Stimulated activated CD4-positive, alpha-beta T cell treated with anti-CD3 and anti-CD28 coated beads, Interleukin-2, amount 100 ng/mL, for 24 hours (primary cell): Measurements from ENCODE around the gene ANKRD44.
"Not testable (repeated sequence)": the region's sequence is repeated elsewhere in the genome, so short reads cannot be mapped to it uniquely, and the experiment has no call there.

Source experiments
- DNase-seq, 2 donors: peaks; one replicate each; pipeline ENCODE4 v3.0.0-alpha.2; 2020

The ANKRD44 gene

DNA sequence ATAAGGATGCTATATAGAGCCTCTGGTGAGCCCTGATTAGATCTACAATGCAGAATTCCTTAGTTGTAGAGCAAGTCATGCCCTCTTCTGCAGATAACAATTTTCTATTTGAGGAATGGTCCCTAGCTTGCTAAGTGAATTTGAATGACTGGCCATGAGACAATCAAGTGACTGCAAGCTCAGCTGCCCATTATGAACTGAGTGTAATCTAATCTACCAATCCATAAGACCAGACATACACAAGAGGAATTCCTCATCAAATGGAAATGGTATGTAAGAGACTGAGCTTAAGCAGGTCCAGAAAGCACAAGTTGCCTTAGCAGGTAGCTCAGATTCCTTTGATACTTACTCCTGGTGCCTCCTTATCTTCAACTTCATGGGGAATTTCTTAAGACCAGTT lies 4.8 kb upstream of the ANKRD44 start:
- DNase-seq = no peak

DNA sequence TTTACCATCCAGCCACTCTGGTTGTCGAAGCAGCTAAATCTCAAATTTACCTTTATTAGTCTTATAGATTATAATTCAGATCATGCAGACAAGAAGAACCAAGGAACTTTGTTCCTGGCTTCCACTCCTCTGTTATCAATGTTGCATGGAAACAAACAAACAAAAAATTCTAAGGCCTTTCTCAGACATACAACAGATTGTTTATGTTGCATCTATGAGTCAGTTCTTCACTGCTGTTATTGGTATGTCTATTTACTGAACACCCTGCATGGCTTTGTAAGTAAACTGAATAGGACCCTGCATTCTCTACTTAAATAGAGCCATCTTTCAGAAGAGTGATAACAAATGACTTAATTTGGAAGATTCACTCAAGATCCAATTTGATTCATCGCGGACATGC lies 1.6 kb upstream of the ANKRD44 start:
- no peak for DNase-seq

DNA sequence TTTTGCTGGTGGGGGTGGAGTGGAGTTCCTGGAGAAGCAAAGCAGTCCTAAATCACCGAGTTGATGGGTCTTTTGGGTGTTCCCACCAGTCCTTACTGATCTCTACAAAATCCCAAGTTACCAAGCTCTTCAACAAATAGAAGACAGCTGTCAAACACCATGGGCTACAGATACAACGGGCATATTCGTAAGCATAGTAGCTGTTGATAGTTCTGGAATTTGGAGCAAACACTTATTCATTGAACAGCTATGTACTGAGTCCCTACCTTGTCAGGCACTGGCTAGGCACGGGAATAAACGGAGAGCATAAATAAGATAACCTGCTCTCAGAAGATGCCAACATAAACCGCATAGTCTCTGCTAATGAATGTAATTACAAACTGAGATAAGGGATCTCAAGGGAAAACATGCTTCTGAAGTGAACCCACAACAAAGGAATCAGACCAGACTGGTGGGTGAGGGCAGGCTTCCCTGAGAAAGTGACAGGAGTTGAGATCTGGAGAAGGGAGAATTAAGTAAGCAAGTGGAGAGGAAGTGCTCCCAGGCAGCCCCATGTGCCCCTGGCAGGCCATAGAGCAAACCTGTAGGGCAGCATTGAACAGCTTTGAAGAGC lies 947 bp upstream of the ANKRD44 start:
- DNase-seq = no peak

DNA sequence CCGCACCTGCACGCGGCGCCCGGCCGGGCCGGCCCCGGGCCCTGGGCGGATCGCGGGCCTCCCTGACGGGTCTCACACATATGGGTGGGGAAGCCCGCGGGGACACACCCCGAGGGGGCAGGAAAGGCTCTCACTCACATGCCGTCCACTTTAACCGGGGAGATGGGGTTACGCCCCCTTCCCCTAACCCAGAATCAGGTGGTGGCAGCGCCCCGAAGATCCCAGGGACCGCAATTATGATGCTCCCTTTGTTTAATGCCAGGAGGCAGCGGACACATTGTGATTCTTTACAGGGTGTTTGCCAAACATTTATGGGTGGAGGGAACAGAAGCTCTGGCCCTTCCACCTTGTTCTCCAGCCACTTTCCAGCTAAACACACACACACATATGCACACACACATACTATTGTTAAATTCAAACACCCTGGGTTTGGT lies 424 bp upstream of the ANKRD44 start:
- DNase-seq = no peak

DNA sequence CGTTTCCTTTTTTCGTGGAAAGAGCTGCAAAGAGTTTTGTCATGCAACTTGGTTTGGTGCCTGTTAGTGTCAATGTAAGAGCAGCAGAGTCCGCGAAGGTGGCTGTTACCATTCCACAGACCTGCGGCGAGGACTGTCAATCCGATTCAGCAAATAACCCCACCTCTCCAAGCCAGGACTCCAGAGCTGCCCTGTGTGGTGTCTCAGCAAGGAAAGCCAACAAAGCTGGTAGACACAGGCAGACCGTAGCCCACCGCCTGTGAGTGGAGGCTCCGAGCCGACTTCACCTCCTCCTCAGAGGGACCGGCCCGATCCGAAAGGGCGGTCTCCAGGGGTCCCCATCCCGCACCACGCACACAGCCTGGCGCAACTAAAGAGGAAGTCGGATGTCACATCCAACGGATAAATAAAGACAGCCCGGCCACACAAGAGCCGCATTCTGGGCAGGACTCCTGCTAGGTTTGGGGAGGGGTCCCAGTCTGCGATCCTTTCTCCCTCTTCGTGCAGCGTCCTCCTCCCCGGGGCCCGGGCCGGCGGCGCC lies 819 bp downstream of the ANKRD44 start:
- peak; percentile 44 to 50 for DNase-seq

DNA sequence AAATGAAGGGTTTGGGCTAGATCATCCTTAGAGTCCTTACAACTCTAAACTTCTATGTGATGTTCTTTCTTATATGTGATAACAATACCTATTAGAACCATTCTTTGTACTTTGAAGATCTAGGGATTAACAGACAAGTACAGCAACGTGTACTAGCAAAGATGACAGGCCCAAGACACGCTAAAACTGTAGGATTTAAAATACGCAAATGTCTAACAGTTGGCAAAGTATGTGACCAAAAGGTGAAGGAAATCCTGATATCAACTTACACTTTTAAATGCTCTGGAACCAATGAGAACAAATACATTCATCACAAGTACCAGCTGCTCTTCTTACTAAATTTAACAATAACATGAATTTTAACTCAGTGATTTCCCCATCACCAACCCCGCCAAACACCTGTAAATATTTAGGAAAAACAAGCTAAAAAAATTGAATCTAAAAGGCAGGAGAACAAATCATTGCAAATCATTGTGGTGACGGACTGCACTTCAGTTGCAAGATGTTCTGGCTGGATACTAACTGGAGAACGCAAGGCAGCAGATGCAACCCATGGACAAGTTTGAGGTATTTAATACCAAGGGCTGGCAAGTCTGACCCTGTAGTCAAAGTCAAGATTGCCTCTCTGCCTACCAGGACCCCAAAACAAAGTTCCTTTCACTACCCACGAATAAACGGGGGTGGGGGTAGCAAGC lies 1.4 kb downstream of the ANKRD44 start:
- no peak for DNase-seq

DNA sequence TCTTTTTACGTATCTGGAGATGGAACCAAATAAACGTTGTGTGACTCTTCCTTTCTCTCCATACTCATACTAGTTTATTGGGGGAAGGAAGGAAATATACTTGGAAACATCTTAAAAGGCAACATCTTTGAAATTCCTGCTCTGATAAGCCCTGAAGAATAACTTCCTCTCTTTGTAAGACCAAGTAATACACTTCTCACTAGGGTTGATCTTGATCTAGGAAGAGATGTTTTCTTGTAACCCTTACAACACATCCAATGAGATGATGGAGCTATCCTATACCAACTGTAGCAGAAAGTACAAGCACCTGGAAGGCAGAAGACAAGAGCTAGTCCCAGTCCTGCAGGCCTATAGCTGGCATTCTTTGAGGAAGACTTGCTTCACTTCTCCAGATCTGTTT lies 2.0 kb downstream of the ANKRD44 start:
- DNase-seq = no peak

DNA sequence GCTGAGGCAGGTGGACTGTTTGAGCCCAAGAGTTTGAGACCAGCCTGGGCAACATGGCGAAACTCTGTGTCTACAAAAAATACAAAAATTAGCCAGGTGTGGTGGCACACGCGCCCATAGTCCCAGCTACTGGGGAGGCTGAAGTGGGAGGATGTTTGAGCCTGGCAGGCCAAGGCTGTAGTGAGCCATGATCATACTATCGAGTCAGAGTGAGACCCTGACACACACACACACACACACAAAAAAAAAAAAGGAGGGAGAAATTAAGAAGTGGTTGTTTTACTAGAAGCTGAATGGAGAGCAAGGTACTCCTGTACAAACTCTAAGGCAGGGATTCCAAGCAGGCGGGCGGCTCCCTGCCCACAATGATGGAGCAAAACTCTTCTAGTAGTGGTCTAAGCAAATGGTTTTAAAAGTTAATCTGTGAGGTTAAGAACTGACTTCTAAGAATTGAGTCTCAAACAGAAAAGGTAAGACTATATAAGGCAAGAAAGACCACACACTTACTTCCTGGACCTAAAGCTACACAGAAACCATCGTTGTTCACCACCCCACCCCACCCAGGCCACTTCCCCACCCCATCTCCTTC lies 2.6 kb downstream of the ANKRD44 start:
- peak in 1 of 2 donors; percentile 49 for DNase-seq

DNA sequence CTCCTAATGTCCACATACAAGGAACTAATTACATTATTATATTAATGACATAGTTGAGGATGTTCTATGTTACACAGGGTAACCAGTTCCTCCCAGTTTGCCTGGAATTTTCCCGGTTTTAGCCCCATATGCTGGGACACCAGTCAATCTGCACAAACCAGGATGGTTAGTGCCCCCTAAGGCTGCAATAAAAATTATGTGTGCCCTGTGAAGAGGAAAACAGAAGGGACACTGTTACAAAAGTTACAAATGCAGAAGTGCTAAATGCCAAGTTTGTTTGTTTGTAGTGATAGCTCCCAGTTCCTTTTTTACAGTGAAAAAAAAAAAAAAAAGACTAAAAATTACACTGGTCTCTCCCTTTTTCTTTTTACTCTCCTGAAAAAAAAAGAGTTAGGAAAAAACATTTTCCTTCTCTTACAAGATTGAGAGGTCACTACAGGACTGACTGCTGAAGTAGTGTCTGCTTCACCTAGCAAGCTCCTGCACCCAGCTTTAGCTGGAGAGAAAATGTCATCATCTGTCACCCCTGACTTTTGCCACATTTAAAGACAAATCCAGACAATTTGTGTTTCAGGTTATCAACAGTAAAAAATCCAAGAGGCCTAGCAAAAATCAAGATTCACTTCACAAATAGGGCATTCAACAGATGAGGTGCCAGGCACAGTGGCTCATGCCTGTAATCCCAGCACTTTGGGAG lies 3.2 kb downstream of the ANKRD44 start:
- DNase-seq = no peak

DNA sequence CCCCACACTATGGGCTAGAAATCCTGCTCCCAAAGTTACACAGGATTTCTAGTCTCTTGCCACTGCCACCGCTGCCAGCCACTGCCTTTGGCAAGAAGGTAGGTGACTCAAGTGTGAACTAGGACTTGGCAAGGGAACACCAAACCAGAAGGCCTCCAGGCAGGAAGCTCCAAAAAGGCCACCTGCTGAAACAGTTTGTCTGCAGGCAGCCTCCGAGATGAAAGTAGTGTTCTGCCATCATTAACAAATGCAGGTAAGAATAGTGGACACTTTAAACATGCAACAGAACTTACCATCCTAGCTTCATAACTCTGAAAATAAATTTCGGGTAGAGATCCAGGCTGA lies 3.9 kb downstream of the ANKRD44 start:
- DNase-seq = peak in 1 of 2 donors; percentile 37

DNA sequence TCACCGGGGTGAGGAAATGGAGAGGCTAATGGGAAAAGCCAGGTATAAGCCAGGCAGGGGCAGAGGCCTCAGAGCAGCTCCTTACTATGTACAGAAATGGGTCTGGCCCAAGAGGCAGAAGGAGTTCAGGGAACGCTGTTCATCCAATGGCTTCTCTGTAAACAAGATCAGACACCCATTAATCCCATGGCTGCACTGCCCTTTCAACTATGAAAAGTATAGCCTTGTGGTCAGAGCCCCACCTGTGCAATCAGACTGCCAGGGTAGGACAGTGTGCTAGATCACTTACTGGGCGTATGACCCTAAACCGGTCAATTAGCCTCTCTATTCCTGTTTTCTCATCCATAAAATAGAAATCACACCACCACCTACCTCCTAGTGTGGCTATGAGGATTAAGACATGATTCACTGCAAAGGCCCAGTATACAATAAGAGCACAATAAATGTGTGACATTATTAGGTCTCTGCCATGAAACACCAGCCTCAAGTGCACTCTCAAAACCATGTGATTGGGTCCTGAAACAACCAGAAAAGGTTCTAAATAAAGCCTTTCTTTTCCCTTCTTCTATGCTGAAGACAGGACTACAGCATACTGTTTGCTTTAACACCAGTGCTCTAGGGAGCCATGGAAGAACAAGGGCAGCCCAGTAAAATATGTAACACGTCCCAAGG lies 4.4 kb downstream of the ANKRD44 start:
- DNase-seq = no peak

DNA sequence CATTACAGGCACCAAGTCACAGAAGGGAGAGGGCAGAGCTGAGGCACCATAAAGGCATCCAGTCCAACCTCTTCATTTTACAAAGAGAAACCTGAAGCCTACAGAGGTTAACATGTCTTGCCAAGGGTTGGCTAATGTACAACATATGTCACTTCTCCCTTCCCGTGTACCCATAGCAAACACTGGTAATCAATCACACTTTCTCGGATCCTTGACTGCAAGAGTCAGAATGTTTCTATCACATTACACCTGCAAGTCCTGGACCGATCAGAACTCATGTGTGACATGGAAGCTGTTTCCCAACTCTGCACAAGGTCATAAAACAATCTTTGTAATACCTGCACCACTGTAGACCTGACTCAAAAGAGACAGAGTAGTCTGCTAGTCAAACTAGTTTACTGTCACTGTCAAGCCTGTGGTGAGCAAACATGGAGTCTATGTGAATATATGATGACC lies 6.0 kb downstream of the ANKRD44 start:
- DNase-seq = no peak

DNA sequence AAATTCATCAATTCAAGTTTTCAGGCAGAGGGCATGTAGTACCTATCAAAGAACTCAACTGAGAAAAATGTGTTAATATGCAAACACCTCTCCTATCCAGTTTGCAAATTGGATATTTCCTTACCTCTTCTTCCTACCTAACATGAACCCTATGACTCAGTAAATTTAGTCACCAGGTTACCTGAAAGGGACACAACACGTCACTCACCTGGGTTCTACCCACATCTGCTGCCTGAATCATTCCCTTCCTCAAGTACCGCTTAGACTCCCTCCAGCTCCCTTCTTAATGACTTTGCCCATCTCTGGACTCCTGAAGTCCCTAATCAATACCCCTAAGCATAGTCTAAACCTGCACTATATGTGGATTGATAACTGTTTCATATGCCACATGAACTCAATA lies 10.4 kb downstream of the ANKRD44 start:
- DNase-seq = no peak

DNA sequence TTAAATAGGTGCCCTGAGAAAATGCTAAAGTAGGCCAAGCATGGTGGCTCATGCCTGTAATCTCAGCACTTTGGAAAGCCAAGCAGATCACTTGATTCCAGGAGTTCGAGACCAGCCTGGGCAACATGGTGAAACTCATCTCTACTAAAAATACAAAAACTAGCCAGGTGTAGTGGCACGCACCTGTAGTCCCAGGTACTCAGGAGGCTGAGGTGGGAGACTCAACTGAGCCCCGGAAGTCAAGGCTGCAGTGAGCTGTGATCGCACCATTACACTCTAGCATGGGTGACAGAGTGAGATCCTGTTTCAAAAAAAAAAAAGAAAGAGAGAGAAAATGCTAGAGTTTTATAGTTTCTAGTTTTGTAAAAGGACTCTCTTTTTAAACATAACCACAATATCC lies 12.0 kb downstream of the ANKRD44 start:
- no peak for DNase-seq

DNA sequence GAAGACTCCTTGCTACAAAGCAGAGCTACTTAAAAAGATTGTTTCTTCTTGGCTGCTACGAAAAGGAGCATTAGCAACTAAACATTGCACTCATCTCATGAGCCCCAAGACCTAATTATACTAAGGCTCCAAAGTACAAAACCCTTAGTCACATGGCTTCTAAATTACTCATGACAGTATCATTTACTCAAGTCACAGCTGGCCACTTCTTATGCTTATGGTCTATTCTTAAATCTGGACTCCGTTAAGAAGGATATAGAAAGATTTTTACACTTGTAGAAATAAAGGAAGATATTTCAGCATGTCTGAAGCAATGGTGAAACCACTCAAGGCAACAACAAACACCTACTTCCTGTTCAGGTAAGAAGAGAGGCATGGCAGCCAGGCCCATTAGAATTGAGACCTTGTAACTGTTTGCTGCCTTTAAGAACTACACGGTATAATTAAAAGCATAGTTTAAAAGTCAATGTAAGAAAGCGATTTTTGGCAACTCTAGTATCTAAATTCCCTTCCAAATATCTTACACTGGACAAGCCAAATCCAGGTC lies 12.7 kb downstream of the ANKRD44 start:
- no peak for DNase-seq

DNA sequence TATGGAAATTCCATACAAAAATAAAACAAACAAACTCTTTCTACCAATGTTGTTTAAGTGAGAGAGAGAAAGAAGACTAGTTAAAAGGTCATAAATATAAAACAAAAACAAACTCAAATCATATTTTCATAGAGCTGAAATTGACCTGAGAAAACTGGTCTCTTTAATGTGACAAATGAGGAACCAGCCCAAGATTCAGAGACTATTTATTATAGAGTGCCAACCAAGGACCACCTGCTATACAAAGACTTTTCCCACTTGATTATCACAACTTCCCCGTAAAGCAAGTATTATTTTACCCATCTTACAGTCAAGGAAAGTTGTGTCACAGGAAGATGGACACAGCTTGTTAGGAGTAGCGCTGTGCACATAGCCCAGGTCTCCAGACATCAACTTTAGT lies 13.3 kb downstream of the ANKRD44 start:
- no peak for DNase-seq

DNA sequence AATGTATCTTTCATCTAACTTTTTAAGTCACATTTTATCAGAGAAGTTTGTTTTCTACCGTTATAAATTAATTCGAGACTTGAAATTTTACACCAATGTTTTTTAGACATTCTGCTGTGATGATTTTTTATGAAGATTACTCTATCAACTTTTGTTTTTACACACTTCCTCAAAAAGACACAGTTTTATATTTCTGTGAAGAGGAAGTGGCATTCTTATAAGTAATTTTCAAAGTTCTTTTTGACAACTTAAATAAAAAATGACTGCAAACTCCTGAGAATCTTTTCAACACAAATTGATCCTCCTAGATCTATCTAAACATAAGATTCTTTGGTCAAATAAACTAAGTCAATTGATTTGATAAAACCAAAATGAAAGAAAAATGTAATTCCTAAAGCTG lies 13.7 kb downstream of the ANKRD44 start:
- no peak for DNase-seq

DNA sequence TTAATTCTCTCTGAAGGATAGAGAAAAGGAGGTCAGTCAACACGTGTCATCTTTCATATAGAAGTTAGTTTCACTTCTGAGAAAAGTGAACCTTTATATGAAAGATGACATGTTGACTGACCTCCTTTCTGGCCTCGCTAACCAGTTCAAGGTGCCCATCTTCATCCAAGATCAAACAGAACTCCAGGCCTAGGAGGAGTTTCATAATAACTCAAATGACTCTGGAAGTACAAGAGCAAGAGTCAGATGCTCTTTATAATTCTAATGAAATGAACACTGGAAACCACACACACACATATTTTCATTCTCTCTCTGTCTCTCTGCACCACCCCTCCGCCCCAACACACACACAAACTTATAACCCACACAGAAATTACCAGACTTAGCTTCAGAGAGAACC lies 16.3 kb downstream of the ANKRD44 start:
- DNase-seq = peak; percentile 37 to 51

DNA sequence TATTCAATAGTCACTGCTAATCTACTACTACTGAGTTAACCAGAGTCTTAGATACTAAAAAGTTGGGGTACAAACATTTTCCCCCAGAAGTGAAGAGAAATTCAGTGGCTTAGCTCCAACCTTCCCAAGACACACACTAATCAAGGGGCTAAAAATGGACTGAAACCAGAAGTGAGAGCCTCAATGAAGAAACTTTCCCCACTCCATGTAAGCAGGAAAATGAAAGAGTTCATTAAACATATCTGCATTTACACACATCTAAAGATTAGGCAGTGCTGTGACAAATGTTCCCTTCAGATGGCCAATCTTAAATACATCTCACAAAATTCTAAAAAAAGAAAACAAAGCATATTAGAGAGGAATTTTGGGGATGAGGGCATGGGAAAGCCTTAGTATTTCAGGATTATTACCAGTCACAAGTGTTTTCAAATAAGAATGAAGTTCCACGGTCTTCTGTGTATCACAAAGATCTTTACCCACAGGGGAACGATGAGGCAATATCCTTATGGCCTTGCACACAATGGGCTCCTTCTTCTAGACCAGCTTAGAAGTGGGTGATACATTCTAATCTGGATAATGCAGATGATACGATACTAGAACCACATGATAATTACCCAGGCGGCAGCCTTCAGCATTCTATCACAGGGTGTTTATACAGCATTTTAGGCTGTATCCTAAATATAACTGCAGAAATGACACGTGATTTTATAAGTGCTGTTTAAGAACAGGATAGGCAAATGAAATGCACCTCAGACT lies 17.1 kb downstream of the ANKRD44 start:
- DNase-seq = no peak

DNA sequence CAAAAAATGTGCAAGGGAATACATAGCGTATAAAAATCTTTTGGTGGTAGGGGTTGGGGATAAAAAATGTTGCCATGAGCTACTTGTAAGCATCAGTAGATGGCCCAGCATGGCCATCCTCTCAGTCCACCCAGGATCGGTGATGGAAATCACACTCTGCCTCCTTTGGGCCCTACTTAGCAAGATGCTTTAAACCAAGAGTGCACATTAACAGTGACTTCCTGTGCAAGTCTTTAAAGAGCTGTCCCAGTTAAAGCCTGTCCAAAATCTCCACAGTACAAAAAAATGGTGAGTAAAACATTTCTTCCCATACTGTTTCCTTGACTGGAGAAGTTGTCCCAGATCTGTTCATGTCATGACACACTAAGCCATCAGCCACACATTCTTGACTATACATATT lies 18.0 kb downstream of the ANKRD44 start:
- DNase-seq = no peak

DNA sequence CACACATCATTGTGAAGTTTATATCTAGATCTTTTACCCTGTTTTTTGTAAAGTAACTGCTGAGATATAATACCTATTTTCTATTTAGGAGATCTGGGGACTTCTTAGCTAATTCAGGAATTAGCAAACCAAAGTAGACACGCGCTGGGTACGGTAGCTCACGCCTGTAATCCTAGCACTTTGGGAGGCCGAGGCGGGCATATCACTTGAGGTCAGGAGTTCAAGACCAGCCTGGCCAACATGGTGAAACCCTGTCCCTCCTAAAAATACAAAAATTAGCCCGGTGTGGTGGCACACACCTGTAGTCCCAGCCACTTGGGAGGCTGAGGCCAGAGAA lies 23.0 kb downstream of the ANKRD44 start:
- DNase-seq = not testable (repeated sequence)
